Body of pancreas (tissue), 4 donors: ENCODE measurements around the gene RNF31. TPM values are rescaled to one million over a fixed set of nuclear protein-coding genes. Genes with fewer than 3 reads are reported as not detected.

Experiments used
- ATAC-seq: fragments of 150-250 bp; one replicate; pipeline ENCODE4 v1.9.1; 2016
- DNase-seq, 4 donors: peaks; one replicate each; pipeline ENCODE4 v3.0.0-alpha.2; 2019
- H3K27ac ChIP-seq, 4 donors: fragments of 200-600 bp; sonication (generic); 1 replicate in 3 of 4; 2 replicates in 1 of 4; pipeline versions ENCODE4 v1.5.1 to v1.6.1; 2016 to 2019; ENCODE audit warnings: mild to moderate bottlenecking in 1 of 4, mixed read lengths in 1 of 4, moderate library complexity in 1 of 4
- H3K27me3 ChIP-seq, 2 donors: fragments of 200-600 bp; sonication (generic); one replicate each; pipeline ENCODE4 v1.6.0; 2016; ENCODE audit warnings: mild to moderate bottlenecking in 1 of 2
- H3K36me3 ChIP-seq, 2 donors: fragments of 200-600 bp; sonication (generic); replicated peaks in 1 of 2; 2 replicates each; pipeline ENCODE4 v1.5.1; 2016; ENCODE audit warnings: low read depth in 2 of 2; ENCODE audit not compliant: insufficient read depth in 1 of 2
- H3K4me1 ChIP-seq: fragments of 200-600 bp; sonication (generic); one replicate; pipeline ENCODE4 v1.6.0; 2016
- H3K4me3 ChIP-seq, 2 donors: fragments of 200-600 bp; sonication (generic); 1 replicate in 1 of 2; 2 replicates in 1 of 2; pipeline ENCODE4 v1.5.1; 2016 to 2019
- H3K9me3 ChIP-seq, 3 donors: fragments of 200-600 bp; sonication (generic); 1 replicate in 2 of 3; 2 replicates in 1 of 3; pipeline ENCODE4 v1.5.1; 2016
- CTCF ChIP-seq, 7 experiments: fragments of 450-650 bp in 4 of 7; fragments of 200-600 bp in 3 of 7; sonication (generic) in 3 of 7; IDR thresholded peaks; one replicate each; pipeline ENCODE4 v1.5.1; 2016 to 2019; ENCODE audit warnings: antibody characterized with exemption in 7 of 7
- POLR2A ChIP-seq, 3 donors: fragments of 450-650 bp; IDR thresholded peaks; one replicate each; pipeline ENCODE4 v1.6.1; 2016; ENCODE audit warnings: antibody characterized with exemption in 3 of 3, mild to moderate bottlenecking in 2 of 3
- WGBS, 2 donors: methylation state at CpG; one replicate each; pipeline ENCODE4 v1.1.5; 2017; 5-methylcytosine and 5-hydroxymethylcytosine counted together
- intact Hi-C: fragments of 100-400 bp; cut with DNase I; formaldehyde crosslinking; loops from one replicate; pipeline ENCODE4 v1.15.1; 2023
- total RNA-seq, 2 donors: library from RNA; depleted of rRNA; stranded (reverse); fragments of >200 nt; gene quantifications; one replicate each; pipeline ENCODE4 v1.1.0, GENCODE V29; 2016

The RNF31 gene
- total RNA-seq, 2 donors from 2014 or later: 38.1 to 83.1 TPM

GRCh38 chr14:24167469-24168114 lies 20.3 kb downstream of the RNF31 start:
- ATAC-seq: no peak
- TF ChIP-seq CTCF (IDR thresholded peaks at IDR 0.05): no peak
- TF ChIP-seq POLR2A (IDR thresholded peaks at IDR 0.05): no peak
- Histone ChIP-seq H3K9me3 (no peaks in the 10 kb centered on the region), H3K27ac (no peak overlapping the region), H3K27me3 (no peaks in the 10 kb centered on the region), H3K36me3 (peaks cover 5 to 32% of the 10 kb centered on the region in 2 donors), H3K4me1 (peaks cover 9% of the 10 kb centered on the region), H3K4me3 (no peak overlapping the region)
- DNase-seq: no peak
- 76 to 83% methylated on average over 3 of the region's 3 CpGs for WGBS, 2 donors
- intact Hi-C loops: loop anchor here (10.0 kb wide), 1 partner anchor 113 kb away; the partner anchor contains the start of gene CARMIL3

- TF ChIP-seq CTCF (IDR thresholded peaks at IDR 0.05) (no peak), POLR2A (IDR thresholded peaks at IDR 0.05) (peak in 1 of 3 donors; percentile 7)
- peak; percentile 70 for ATAC-seq
- H3K36me3 ChIP-seq: peaks cover 0 to 3% of the 10 kb centered on the region in 2 donors
- DNase-seq: peak; percentile 44 to 78 (median 62)
- 49 to 63% methylated on average over 25 to 63 of the region's 63 CpGs for WGBS, 2 donors
- H3K27me3 ChIP-seq: no peaks in the 10 kb centered on the region
- no peak within 1 kb of the TSS for H3K4me3 ChIP-seq
- intact Hi-C loops: no loop called here
- H3K9me3 ChIP-seq: no peaks in the 10 kb centered on the region
- H3K27ac ChIP-seq: peak within 1 kb of the TSS in 1 of 4 donors; percentile 5
- no peaks in the 10 kb centered on the region for H3K4me1 ChIP-seq
Observed at GRCh38 chr14:24171422-24172260, 24.3 kb downstream of the RNF31 start, which contains the start of gene REC8. REC8 (plus strand) TSS chr14:24172080; CDS start chr14:24172553, 473 bp downstream.

- Histone ChIP-seq H3K27me3 (no peaks in the 10 kb centered on the region), H3K36me3 (peaks cover 0 to 2% of the 10 kb centered on the region in 2 donors), H3K4me1 (no peaks in the 10 kb centered on the region), H3K9me3 (no peaks in the 10 kb centered on the region), H3K27ac (peak overlapping the region in 1 of 4 donors; percentile 5), H3K4me3 (no peak overlapping the region)
- WGBS, 2 donors: 58 to 70% methylated on average over 21 to 30 of the region's 30 CpGs
- TF ChIP-seq POLR2A (IDR thresholded peaks at IDR 0.05) (no peak), CTCF (IDR thresholded peaks at IDR 0.05) (no peak)
- intact Hi-C loops: no loop called here
- ATAC-seq (no peak), DNase-seq (no peak)
Observed at GRCh38 chr14:24172261-24172860, 25.1 kb downstream of the RNF31 start.

GRCh38 chr14:24172871-24173281 lies 25.6 kb downstream of the RNF31 start:
- Histone ChIP-seq H3K36me3 (no peaks in the 10 kb centered on the region), H3K27ac (no peak overlapping the region), H3K4me1 (no peaks in the 10 kb centered on the region), H3K9me3 (no peaks in the 10 kb centered on the region), H3K27me3 (no peaks in the 10 kb centered on the region), H3K4me3 (no peak overlapping the region)
- 76 to 87% methylated on average over 17 to 20 of the region's 20 CpGs for WGBS, 2 donors
- intact Hi-C loops: no loop called here
- ATAC-seq: no peak
- TF ChIP-seq POLR2A (IDR thresholded peaks at IDR 0.05): no peak
- TF ChIP-seq CTCF (IDR thresholded peaks at IDR 0.05): no peak
- no peak for DNase-seq
